B cell (primary cell): ENCODE measurements around the gene TBC1D1. TPM values are rescaled to one million over a fixed set of nuclear protein-coding genes. Genes with fewer than 3 reads are reported as not detected.
A peak's percentile ranks its signal among the peaks of the same experiment; 100 is the strongest.

Source experiments
- ATAC-seq: fragments of 200-7000 bp; cut with Tn5 transposase; one replicate; pipeline ENCODE4 v1.10.0; 2021; ENCODE audit warnings: low read depth, mild to moderate bottlenecking, moderate number of reproducible peaks, moderate library complexity
- CTCF ChIA-PET: fragments of 350-600 bp; sonication (Branson Sonifier 250); formaldehyde crosslinking; loops from one replicate; lab custom pipeline; 2021; ENCODE audit warnings: antibody characterized with exemption, inconsistent platforms; lab: Charles Lee
- POLR2A ChIA-PET: fragments of 350-600 bp; sonication (Branson Sonifier 250); formaldehyde crosslinking; loops from one replicate; lab custom pipeline; 2021; ENCODE audit warnings: antibody characterized with exemption; lab: Charles Lee
- DNase-seq: peaks from one replicate; pipeline ENCODE4 v3.0.0; 2013
- H2AFZ ChIP-seq: 2 replicates; pipeline ENCODE4 v1.6.1; 2012; ENCODE audit warnings: mild to moderate bottlenecking, low read depth, low read length; ENCODE audit not compliant: insufficient read depth, poor library complexity, severe bottlenecking
- H3K27ac ChIP-seq, 2 donors: 1 replicate in 1 of 2; 2 replicates in 1 of 2; pipeline ENCODE4 v1.5.1; 2012 to 2013; ENCODE audit warnings: low read length in 2 of 2, mild to moderate bottlenecking in 2 of 2, moderate library complexity in 1 of 2
- H3K27me3 ChIP-seq, 4 experiments: fragments of 200-600 bp in 1 of 4; sonication (generic) in 1 of 4; replicated peaks in 1 of 4; 1 replicate in 2 of 4; 2 replicates in 2 of 4; pipeline versions ENCODE4 v1.6.1 to v1.7.0; 2013 to 2016; ENCODE audit warnings: low read length in 3 of 4, mild to moderate bottlenecking in 2 of 4, mixed read lengths in 1 of 4, moderate library complexity in 1 of 4; ENCODE audit not compliant: insufficient read depth in 4 of 4, control insufficient read depth in 3 of 4; ENCODE audit errors: control extremely low read depth in 1 of 4
- H3K36me3 ChIP-seq, 2 experiments: replicated peaks in 1 of 2; 1 replicate in 1 of 2; 2 replicates in 1 of 2; pipeline versions ENCODE4 v1.6.1 to v1.7.1; 2013; ENCODE audit warnings: low read length in 1 of 2; ENCODE audit not compliant: insufficient read depth in 2 of 2, control insufficient read depth in 1 of 2; ENCODE audit errors: control extremely low read depth in 1 of 2, extremely low read depth in 1 of 2
- H3K4me1 ChIP-seq, 2 donors: fragments of 200-600 bp in 1 of 2; sonication (generic) in 1 of 2; 1 replicate in 1 of 2; 2 replicates in 1 of 2; pipeline versions ENCODE4 v1.5.1 to v1.6.1; 2013 to 2017; ENCODE audit warnings: low read length in 2 of 2; ENCODE audit not compliant: control insufficient read depth in 2 of 2, insufficient read depth in 2 of 2
- H3K4me2 ChIP-seq: replicated peaks from 2 replicates; pipeline ENCODE3; 2012; ENCODE audit warnings: mild to moderate bottlenecking, low read depth, low read length; ENCODE audit not compliant: poor library complexity, severe bottlenecking
- H3K4me3 ChIP-seq, 5 experiments: fragments of 200-600 bp in 1 of 5; sonication (generic) in 1 of 5; 1 replicate in 3 of 5; 2 replicates in 2 of 5; pipeline versions ENCODE4 v1.5.1 to v1.7.0; 2011 to 2016; ENCODE audit warnings: low read length in 4 of 5, mild to moderate bottlenecking in 4 of 5, low read depth in 2 of 5, control low read depth in 1 of 5, moderate library complexity in 1 of 5; ENCODE audit not compliant: insufficient read depth in 1 of 5; ENCODE audit errors: control extremely low read depth in 1 of 5, extremely low read depth in 1 of 5
- H3K79me2 ChIP-seq: fragments of 200-600 bp; sonication (generic); one replicate; pipeline ENCODE4 v1.6.0; 2016; ENCODE audit warnings: low read length; ENCODE audit not compliant: control insufficient read depth, insufficient read depth
- H3K9ac ChIP-seq: fragments of 200-600 bp; sonication (generic); 2 replicates; pipeline ENCODE4 v1.6.1; 2017; ENCODE audit warnings: mild to moderate bottlenecking, low read length, moderate library complexity
- H3K9me3 ChIP-seq, 3 donors: one replicate each; pipeline versions ENCODE4 v1.6.1 to v1.7.1; 2013; ENCODE audit warnings: low read length in 2 of 3; ENCODE audit not compliant: control insufficient read depth in 2 of 3, insufficient read depth in 1 of 3; ENCODE audit errors: control extremely low read depth in 1 of 3
- H4K20me1 ChIP-seq: 2 replicates; pipeline ENCODE4 v1.6.0; 2012; ENCODE audit warnings: mild to moderate bottlenecking, low read length; ENCODE audit not compliant: insufficient read depth, control insufficient read depth, poor library complexity, severe bottlenecking
- H3K27ac Mint-ChIP-seq: one replicate; pipeline ENCODE4 v1.8.0; 2021; ENCODE audit warnings: mixed read lengths
- H3K27me3 Mint-ChIP-seq: one replicate; pipeline ENCODE4 v1.8.0; 2021; ENCODE audit warnings: mixed read lengths
- H3K4me1 Mint-ChIP-seq: one replicate; pipeline ENCODE4 v1.8.0; 2021; ENCODE audit warnings: mixed read lengths
- H3K4me3 Mint-ChIP-seq: one replicate; pipeline ENCODE4 v1.8.0; 2021; ENCODE audit warnings: mixed read lengths
- H3K9me3 Mint-ChIP-seq: one replicate; pipeline ENCODE4 v1.8.0; 2022; ENCODE audit warnings: mixed read lengths; ENCODE audit not compliant: insufficient read depth
- CTCF ChIP-seq: fragments of 200-600 bp; IDR thresholded peaks from one replicate; pipeline ENCODE4 v1.8.0; 2022; ENCODE audit warnings: antibody characterized with exemption, mild to moderate bottlenecking
- EZH2 ChIP-seq: IDR thresholded peaks from 2 replicates; pipeline ENCODE4 v1.6.1; 2012; ENCODE audit warnings: borderline replicate concordance, low read depth, mild to moderate bottlenecking, moderate library complexity, low read length; ENCODE audit not compliant: insufficient read depth, poor library complexity, severe bottlenecking
- WGBS: methylation state at CpG from one replicate; pipeline ENCODE4 v1.1.5; 2013; ENCODE audit warnings: missing lambda C conversion rate; ENCODE audit not compliant: insufficient coverage; 5-methylcytosine and 5-hydroxymethylcytosine counted together
- intact Hi-C: fragments of 100-400 bp; cut with micrococcal nuclease; formaldehyde crosslinking; loops from one replicate; pipeline ENCODE4 v1.10.0; 2022
- polyA plus RNA-seq: library from polyadenylated mRNA; depleted of rRNA; stranded (reverse); fragments of >200 nt; gene quantifications from 2 replicates; pipeline ENCODE4 v1.2.3, GENCODE V29; 2012
- total RNA-seq, 2 donors: library from RNA; stranded (reverse); fragments of 120-200 nt in 1 of 2; gene quantifications; 1 replicate in 1 of 2; 2 replicates in 1 of 2; pipeline versions ENCODE4 v1.2.3 to v1.2.4, GENCODE V29; 2013 to 2022

TBC1D1 gene
- total and polyA plus RNA-seq, 2 donors (not counting 1 experiment from before 2014, with no cell fraction given) = 88.2 to 98.7 TPM

GRCh38 chr4:38161208-38162113 lies 270.6 kb downstream of the TBC1D1 start:
- Histone ChIP-seq H3K36me3 (no peaks in the 10 kb centered on the region), H3K9ac (no peak overlapping the region), H3K27me3 (no peaks in the 10 kb centered on the region), H3K4me2 (no peak overlapping the region), H3K27ac (no peak overlapping the region), H4K20me1 (no peaks in the 10 kb centered on the region), H3K79me2 (no peaks in the 10 kb centered on the region), H3K4me1 (peaks cover 0 to 11% of the 10 kb centered on the region in 2 donors), H3K9me3 (peaks cover 0 to 8% (median 6%) of the 10 kb centered on the region in 3 donors), H3K4me3 (no peak overlapping the region), H2AFZ (no peak overlapping the region)
- ChIA-PET CTCF (interaction anchor here (0.7 to 1.4 kb wide), 3 partner anchors 13 to 515 kb away, joined by 3 to 13 read pairs (median 3); no protein-coding TSS in a partner anchor), POLR2A (no interaction called here)
- DNase-seq = no peak
- no peak for ATAC-seq
- whole genome bisulfite sequencing = 82% methylated on average over 2 of the region's 5 CpGs
- intact Hi-C loops = no loop called here
- Mint-ChIP-seq H3K4me1 (peaks cover 6% of the 10 kb centered on the region), H3K27me3 (no peaks in the 10 kb centered on the region), H3K9me3 (peaks cover 3% of the 10 kb centered on the region), H3K4me3 (no peak overlapping the region), H3K27ac (peak overlapping the region; percentile 24)
- TF ChIP-seq EZH2 (no peak), CTCF (no peak)

- no peak overlapping the region for H3K4me3 Mint-ChIP-seq
- peak overlapping the region; percentile 11 for H3K27ac Mint-ChIP-seq
- 94% methylated on average over 4 of the region's 4 CpGs for WGBS
- H3K9ac ChIP-seq = no peak overlapping the region
- H3K27ac ChIP-seq = no peak overlapping the region
- H3K4me1 ChIP-seq = peaks cover 0 to 11% of the 10 kb centered on the region in 2 donors
- no peak overlapping the region for H2AFZ ChIP-seq
- no peaks in the 10 kb centered on the region for H3K79me2 ChIP-seq
- no peak overlapping the region for H3K4me3 ChIP-seq
- peaks cover 0 to 8% (median 6%) of the 10 kb centered on the region in 3 donors for H3K9me3 ChIP-seq
- peaks cover 3% of the 10 kb centered on the region for H3K9me3 Mint-ChIP-seq
- TF ChIP-seq EZH2 = no peak
- TF ChIP-seq CTCF = no peak
- no peak for DNase-seq
- H3K27me3 ChIP-seq = no peaks in the 10 kb centered on the region
- no peak overlapping the region for H3K4me2 ChIP-seq
- no peaks in the 10 kb centered on the region for H4K20me1 ChIP-seq
- ChIA-PET CTCF (interaction anchor here (0.9 kb wide), 1 partner anchor 514 kb away, joined by 3 read pairs; no protein-coding TSS in a partner anchor), POLR2A (no interaction called here)
- H3K4me1 Mint-ChIP-seq = peaks cover 6% of the 10 kb centered on the region
- H3K27me3 Mint-ChIP-seq = no peaks in the 10 kb centered on the region
- intact Hi-C loops = no loop called here
- no peaks in the 10 kb centered on the region for H3K36me3 ChIP-seq
- no peak for ATAC-seq
These were observed 271.4 kb downstream of the TBC1D1 start for GRCh38 chr4:38162240-38162784.
